ENCODE measurements around the gene PKN1.

GRCh38 chr19:14405758-14406644 lies 27.1 kb upstream of the PKN1 start:
- TF ChIP-seq CTCF (IDR thresholded peaks at IDR 0.05) (peak; percentile 92 to 95 (median 95)), POLR2A (IDR thresholded peaks at IDR 0.05) (no peak)
